ENCODE results near the gene KIAA0586. TPM values are rescaled to one million over a fixed set of nuclear protein-coding genes. Genes with fewer than 3 reads are reported as not detected.

KIAA0586 gene
- total RNA-seq, 1 experiment from 2014 or later, result 20.9 TPM

DNA sequence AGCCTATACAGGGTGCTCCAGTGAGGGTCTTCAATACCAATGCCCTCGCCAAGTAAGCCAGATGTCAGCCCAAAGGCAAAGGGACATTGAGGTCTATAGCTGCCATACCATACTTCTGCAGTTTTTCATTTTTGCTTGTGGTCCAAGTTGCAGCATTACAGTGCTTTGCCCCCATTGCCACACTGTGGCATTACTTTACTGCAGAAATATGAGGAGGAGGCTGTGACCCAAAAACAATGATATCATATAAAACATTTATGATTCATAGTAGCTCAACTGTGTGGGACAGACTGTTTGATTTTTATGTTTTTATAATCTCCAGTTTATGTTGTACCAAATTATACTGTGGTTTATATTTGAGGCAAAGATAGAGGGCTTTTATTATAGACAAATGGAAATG is 64.1 kb downstream of the KIAA0586 start:
- no peak overlapping the region for H3K4ac ChIP-seq (ENCODE audit: low read depth, low read length)
- no peak overlapping the region for H3K4me2 ChIP-seq (ENCODE audit: insufficient read depth, insufficient read length, low read length)
- H2AK5ac ChIP-seq (ENCODE audit: insufficient read length, low read length), result no peak overlapping the region
- H3K4me1 Mint-ChIP-seq, result no peaks in the 10 kb centered on the region
- H3K79me1 ChIP-seq (ENCODE audit: insufficient read depth, low read depth, low read length, poor library complexity, severe bottlenecking), result no peaks in the 10 kb centered on the region
- H3K4me3 Mint-ChIP-seq, result no peak overlapping the region
- H3K23ac ChIP-seq (ENCODE audit: insufficient read length, low read depth, low read length), result no peak overlapping the region
- H3K4me1 ChIP-seq (ENCODE audit: insufficient read depth, low read length), result no peaks in the 10 kb centered on the region
- H3T11ph ChIP-seq (ENCODE audit: low read length), result no peak overlapping the region
- no peak overlapping the region for H3K27ac Mint-ChIP-seq
- no peaks in the 10 kb centered on the region for H3K27me3 ChIP-seq (ENCODE audit: insufficient read depth, low read length)
- no peak overlapping the region for H2BK5ac ChIP-seq (ENCODE audit: insufficient read length, low read length)
- no peak overlapping the region for H3K27ac ChIP-seq (ENCODE audit: insufficient read length, low read depth, low read length)
- TF ChIP-seq, protein P1, sequence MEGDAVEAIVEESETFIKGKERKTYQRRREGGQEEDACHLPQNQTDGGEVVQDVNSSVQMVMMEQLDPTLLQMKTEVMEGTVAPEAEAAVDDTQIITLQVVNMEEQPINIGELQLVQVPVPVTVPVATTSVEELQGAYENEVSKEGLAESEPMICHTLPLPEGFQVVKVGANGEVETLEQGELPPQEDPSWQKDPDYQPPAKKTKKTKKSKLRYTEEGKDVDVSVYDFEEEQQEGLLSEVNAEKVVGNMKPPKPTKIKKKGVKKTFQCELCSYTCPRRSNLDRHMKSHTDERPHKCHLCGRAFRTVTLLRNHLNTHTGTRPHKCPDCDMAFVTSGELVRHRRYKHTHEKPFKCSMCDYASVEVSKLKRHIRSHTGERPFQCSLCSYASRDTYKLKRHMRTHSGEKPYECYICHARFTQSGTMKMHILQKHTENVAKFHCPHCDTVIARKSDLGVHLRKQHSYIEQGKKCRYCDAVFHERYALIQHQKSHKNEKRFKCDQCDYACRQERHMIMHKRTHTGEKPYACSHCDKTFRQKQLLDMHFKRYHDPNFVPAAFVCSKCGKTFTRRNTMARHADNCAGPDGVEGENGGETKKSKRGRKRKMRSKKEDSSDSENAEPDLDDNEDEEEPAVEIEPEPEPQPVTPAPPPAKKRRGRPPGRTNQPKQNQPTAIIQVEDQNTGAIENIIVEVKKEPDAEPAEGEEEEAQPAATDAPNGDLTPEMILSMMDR (conservative IDR thresholded peaks at IDR 0.05), result no peak
- H4K8ac ChIP-seq (replicated peaks; ENCODE audit: insufficient read length, low read depth, low read length), result no peak overlapping the region
- no peak overlapping the region for H2BK20ac ChIP-seq (ENCODE audit: low read depth, low read length, poor library complexity, severe bottlenecking)
- H3K27me3 Mint-ChIP-seq (ENCODE audit: low read depth), result no peaks in the 10 kb centered on the region
- no peaks in the 10 kb centered on the region for H3K9me3 Mint-ChIP-seq
- no peak overlapping the region for H3K14ac ChIP-seq (ENCODE audit: insufficient read depth, low read length)
- H3K9me3 ChIP-seq (ENCODE audit: control insufficient read depth, low read depth, low read length), result no peaks in the 10 kb centered on the region
- no peak overlapping the region for H3K56ac ChIP-seq (ENCODE audit: insufficient read length, low read depth, low read length)
- H2AFZ ChIP-seq (ENCODE audit: low read length), result no peak overlapping the region
- no peak for DNase-seq
- H3K23me2 ChIP-seq (ENCODE audit: insufficient read length, low read depth, low read length, poor library complexity, severe bottlenecking), result no peaks in the 10 kb centered on the region
- no peak overlapping the region for H4K5ac ChIP-seq (ENCODE audit: insufficient read length, low read depth, low read length)
- no peak overlapping the region for H2BK15ac ChIP-seq (ENCODE audit: low read depth, low read length)
- no peak overlapping the region for H2BK12ac ChIP-seq (ENCODE audit: insufficient read length, low read depth, low read length)
- no CpG with 5 or more reads among the region's 1 CpG for WGBS (ENCODE audit: extremely low coverage, insufficient read length, low lambda C conversion rate)
- H3K36me3 Mint-ChIP-seq (ENCODE audit: insufficient read depth in 1 of 3, low read depth in 3 of 3), result peaks cover 0 to 10% (median 9%) of the 10 kb centered on the region in 3 experiments; a peak in 4 of 7 replicates
- no peak overlapping the region for H3K18ac ChIP-seq (ENCODE audit: insufficient read length, low read depth, low read length)
- H4K20me1 ChIP-seq (ENCODE audit: control insufficient read depth, insufficient read depth, insufficient read length), result no peaks in the 10 kb centered on the region
- no peak overlapping the region for H2BK120ac ChIP-seq (ENCODE audit: low read depth, low read length, poor library complexity, severe bottlenecking)
- no peaks in the 10 kb centered on the region for H3K79me2 ChIP-seq (ENCODE audit: insufficient read depth, low read length)
- H3K9ac ChIP-seq (ENCODE audit: extremely low read depth, insufficient read length, low read length), result no peak overlapping the region
- H4K91ac ChIP-seq (ENCODE audit: insufficient read length, low read depth, low read length), result no peak overlapping the region
